ENCODE data around the gene TMEM271.
A peak's percentile ranks its signal among the peaks of the same experiment; 100 is the strongest.
"Not testable (repeated sequence)": the region's sequence is repeated elsewhere in the genome, so short reads cannot be mapped to it uniquely, and the experiment has no call there.

The TMEM271 gene

GRCh38 chr4:610411-611261 lies 34.5 kb upstream of the TMEM271 start:
- peak; percentile 68 for DNase-seq (ENCODE audit: low spot score)

- no peak for DNase-seq (ENCODE audit: low spot score)
Measured at GRCh38 chr4:609400-610050, 33.4 kb upstream of the TMEM271 start.

GRCh38 chr4:608236-608635 lies 32.1 kb upstream of the TMEM271 start:
- DNase-seq (ENCODE audit: low spot score) = no peak

GRCh38 chr4:605702-606425 lies 29.8 kb upstream of the TMEM271 start:
- DNase-seq (ENCODE audit: low spot score) = no peak

- DNase-seq (ENCODE audit: low spot score) = no peak
Measured at GRCh38 chr4:604131-604530, 28.0 kb upstream of the TMEM271 start.

GRCh38 chr4:602559-602942 lies 26.5 kb upstream of the TMEM271 start:
- DNase-seq (ENCODE audit: low spot score) = no peak

GRCh38 chr4:601612-602558 lies 25.8 kb upstream of the TMEM271 start:
- DNase-seq (ENCODE audit: low spot score) = no peak

GRCh38 chr4:600850-601515 lies 24.9 kb upstream of the TMEM271 start:
- DNase-seq (ENCODE audit: low spot score) = no peak

- DNase-seq (ENCODE audit: low spot score) = no peak
Measured at GRCh38 chr4:600166-600565, 24.1 kb upstream of the TMEM271 start.

- DNase-seq (ENCODE audit: low spot score) = no peak
Measured at GRCh38 chr4:598925-599324, 22.8 kb upstream of the TMEM271 start.

- no peak for DNase-seq (ENCODE audit: low spot score)
Measured at GRCh38 chr4:592825-593520, 16.9 kb upstream of the TMEM271 start.

- DNase-seq (ENCODE audit: low spot score) = not testable (repeated sequence)
Measured at GRCh38 chr4:592178-592577, 16.1 kb upstream of the TMEM271 start.

GRCh38 chr4:590313-590841 lies 14.3 kb upstream of the TMEM271 start:
- no peak for DNase-seq (ENCODE audit: low spot score)

- no peak for DNase-seq (ENCODE audit: low spot score)
Measured at GRCh38 chr4:589219-589963, 13.3 kb upstream of the TMEM271 start.

GRCh38 chr4:588351-588849 lies 12.3 kb upstream of the TMEM271 start:
- no peak for DNase-seq (ENCODE audit: low spot score)

- no peak for DNase-seq (ENCODE audit: low spot score)
Measured at GRCh38 chr4:587671-588350, 11.7 kb upstream of the TMEM271 start.

- no peak for DNase-seq (ENCODE audit: low spot score)
Measured at GRCh38 chr4:583820-584219, 7.7 kb upstream of the TMEM271 start.

- no peak for DNase-seq (ENCODE audit: low spot score)
Measured at GRCh38 chr4:581753-582361, 5.8 kb upstream of the TMEM271 start.

All from left forelimb (tissue), 1 donor.